Lower leg skin (tissue), 3 donors: ENCODE results near the gene GABBR2.

Experiments used
- CTCF ChIP-seq, 3 donors: fragments of 450-650 bp; IDR thresholded peaks; one replicate each; pipeline ENCODE4 v1.5.1; 2016; ENCODE audit warnings: antibody characterized with exemption in 3 of 3, mild to moderate bottlenecking in 3 of 3, moderate library complexity in 2 of 3
- POLR2A ChIP-seq, 2 donors: fragments of 450-650 bp; IDR thresholded peaks; one replicate each; pipeline ENCODE4 v1.6.1; 2016 to 2017; ENCODE audit warnings: antibody characterized with exemption in 2 of 2, mild to moderate bottlenecking in 1 of 2, moderate library complexity in 1 of 2

GRCh38 chr9:98522487-98522886, 186.2 kb downstream of the GABBR2 start:
- TF ChIP-seq POLR2A (IDR thresholded peaks at IDR 0.05) (no peak), CTCF (IDR thresholded peaks at IDR 0.05) (no peak)
